HTR-8/SVneo (cell line): ENCODE measurements around the gene TESK1.

ENCODE experiments used
- DNase-seq: peaks from one replicate; pipeline ENCODE4 v3.0.0; 2011; ENCODE audit warnings: low spot score, mixed read lengths; ENCODE audit not compliant: insufficient read length
- FAIRE-seq: peaks from 2 replicates; lab custom pipeline; 2011; peaks lifted over from hg19 to GRCh38; lab: Jason Lieb, UNC

The TESK1 gene, protein sequence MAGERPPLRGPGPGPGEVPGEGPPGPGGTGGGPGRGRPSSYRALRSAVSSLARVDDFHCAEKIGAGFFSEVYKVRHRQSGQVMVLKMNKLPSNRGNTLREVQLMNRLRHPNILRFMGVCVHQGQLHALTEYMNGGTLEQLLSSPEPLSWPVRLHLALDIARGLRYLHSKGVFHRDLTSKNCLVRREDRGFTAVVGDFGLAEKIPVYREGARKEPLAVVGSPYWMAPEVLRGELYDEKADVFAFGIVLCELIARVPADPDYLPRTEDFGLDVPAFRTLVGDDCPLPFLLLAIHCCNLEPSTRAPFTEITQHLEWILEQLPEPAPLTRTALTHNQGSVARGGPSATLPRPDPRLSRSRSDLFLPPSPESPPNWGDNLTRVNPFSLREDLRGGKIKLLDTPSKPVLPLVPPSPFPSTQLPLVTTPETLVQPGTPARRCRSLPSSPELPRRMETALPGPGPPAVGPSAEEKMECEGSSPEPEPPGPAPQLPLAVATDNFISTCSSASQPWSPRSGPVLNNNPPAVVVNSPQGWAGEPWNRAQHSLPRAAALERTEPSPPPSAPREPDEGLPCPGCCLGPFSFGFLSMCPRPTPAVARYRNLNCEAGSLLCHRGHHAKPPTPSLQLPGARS

DNA sequence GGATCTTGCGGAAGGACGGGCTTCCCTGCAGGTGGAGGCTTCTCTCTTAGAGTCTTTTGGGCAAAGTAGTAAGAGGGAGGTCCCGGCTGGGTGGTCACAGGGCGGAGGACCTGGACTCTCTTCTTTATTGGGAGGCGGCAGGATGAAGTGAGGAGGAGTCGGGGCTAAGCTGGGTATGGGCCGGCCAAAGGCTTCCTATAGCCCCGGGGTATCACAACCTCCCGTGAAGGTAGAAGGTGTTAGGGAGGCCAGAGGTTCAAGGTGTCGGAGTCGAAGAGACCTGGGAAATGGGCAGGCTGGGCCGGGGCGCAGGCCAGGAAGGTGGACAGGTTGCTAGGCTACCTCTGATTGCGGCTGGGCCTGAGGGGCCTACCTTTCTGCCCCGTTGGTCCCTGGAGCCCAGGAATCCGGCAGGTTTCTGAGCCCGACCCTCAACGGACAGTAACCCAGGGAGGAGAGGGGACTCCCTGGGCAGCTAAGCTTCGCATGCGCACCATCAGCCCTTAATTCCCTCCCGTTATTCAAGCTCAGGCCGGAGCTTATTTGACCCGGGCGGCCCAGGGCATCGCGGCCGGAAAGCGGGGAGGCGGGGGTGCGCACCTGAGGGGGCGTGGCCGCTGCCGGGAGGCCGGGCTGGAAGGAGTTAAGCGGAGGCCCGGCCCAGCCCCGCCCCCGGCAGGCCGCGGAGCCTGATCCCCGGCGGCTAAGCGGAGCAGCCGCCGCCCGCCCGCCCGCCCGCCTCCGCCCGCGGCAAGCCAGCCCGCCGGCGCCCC, at the start of gene TESK1:
Gene TESK1 (plus strand): TSS at position 685 of the 773 bp plus-strand sequence. CDS start 358 bp downstream, outside the sequence.
- DNase-seq (peak; percentile 51), FAIRE-seq (no peak)

DNA sequence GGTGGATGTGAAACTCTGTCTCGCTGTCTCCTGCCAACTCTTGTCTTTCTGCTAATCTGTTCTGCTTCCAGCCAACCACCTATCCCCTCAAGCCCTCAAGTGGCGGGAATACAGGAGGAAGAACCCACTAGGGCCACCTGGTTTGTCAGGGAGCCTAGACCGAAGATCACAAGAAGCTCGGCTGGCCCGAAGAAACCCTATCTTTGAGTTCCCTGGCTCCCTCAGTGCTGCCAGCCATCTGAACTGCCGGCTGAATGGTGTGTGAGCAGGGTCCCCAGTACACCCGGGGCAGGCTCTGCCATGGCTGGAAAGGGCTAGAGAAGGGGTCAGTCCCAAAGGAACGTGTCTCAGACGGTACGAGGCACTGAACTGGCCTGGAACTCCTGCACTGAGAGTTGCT, 49.2 kb upstream of the TESK1 start:
- FAIRE-seq: no peak
- DNase-seq: no peak

DNA sequence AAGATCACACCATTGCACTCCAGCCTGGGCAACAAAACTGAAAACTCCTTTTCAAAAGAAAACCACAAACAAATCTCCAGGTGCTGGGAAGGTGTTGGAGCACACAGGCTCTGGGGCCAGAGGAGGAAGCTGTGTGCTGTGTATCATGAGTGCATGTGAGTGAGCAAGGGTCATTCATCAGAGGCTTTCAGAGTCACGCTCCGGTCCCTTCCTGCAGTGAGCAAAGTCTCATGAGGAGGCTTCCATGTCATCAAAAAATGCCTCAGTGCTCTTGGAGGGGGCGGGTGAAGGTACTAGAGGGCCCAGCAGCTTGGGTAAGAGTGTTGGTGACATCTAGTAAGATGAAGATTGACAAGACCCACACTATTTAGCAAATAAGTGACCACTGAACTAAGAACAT, 48.3 kb upstream of the TESK1 start:
- DNase-seq: no peak
- FAIRE-seq: no peak

DNA sequence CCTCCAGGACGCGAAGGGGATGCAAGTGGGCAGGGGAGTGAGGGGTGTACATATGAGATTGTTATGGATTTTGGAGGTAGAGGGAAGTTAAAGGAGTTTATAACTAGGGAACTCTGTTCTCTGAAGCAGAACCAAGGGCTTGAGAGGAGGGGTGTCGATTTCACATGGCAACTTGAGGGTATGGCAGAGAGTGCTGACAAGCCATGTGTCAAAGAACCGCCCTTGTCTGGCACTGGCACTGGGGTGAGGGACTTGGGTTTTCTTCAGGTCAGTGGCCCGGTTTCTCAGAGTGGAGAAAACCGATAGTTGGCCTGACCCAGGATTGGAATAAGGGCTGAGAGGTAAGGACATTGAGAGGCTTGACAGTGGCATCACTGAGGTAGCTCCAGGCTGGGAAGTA, 47.7 kb upstream of the TESK1 start:
- DNase-seq: no peak

DNA sequence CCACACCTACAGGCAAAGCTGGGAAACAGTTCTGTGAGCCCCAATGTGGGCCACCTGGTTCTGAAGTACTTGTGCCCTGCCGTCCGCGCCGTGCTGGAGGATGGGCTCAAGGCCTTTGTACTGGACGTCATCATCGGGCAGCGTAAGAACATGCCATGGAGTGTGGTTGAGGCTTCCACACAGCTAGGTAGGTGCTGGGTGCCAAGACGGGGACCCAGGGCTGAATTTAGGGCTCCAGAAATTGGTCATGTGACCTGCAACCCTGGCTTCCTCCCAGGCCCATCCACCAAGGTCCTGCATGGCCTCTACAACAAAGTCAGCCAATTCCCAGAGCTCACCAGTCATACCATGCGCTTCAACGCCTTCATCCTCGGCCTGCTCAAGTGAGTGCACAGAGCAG, 46.9 kb upstream of the TESK1 start:
- DNase-seq (no peak), FAIRE-seq (no peak)

More for the DNA sequence above, 47.7 kb upstream of the TESK1 start:
- FAIRE-seq: no peak

DNA sequence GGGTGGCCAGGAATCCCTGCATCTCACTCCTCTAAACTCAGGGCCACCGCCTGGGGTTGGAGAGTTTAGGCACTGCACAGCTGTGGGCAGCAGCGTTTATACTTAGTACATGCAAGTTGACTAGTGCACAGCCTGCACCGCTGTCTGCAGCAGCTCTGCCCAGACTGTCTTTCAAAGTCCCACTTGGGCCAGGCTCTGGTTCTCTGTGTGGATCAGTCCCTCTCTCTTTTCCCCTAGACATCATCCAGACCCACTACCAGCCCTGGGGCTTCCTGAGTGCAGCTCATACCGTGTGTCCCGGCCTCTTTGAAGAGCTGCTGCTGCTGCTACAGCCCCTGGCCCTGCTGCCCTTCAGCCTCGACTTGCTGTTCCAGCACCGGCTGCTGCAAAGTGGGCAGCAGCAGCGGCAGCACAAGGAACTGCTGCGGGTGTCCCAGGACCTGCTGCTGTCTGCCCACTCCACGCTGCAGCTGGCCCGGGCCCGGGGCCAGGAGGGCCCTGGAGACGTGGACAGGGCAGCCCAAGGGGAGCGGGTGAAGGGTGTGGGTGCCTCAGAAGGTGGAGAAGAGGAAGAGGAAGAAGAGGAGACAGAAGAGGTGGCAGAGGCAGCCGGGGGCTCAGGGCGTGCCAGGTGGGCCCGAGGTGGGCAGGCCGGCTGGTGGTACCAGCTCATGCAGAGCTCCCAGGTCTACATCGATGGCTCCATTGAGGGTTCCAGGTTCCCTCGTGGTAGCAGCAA, 45.1 kb upstream of the TESK1 start:
- FAIRE-seq (no peak), DNase-seq (no peak)

DNA sequence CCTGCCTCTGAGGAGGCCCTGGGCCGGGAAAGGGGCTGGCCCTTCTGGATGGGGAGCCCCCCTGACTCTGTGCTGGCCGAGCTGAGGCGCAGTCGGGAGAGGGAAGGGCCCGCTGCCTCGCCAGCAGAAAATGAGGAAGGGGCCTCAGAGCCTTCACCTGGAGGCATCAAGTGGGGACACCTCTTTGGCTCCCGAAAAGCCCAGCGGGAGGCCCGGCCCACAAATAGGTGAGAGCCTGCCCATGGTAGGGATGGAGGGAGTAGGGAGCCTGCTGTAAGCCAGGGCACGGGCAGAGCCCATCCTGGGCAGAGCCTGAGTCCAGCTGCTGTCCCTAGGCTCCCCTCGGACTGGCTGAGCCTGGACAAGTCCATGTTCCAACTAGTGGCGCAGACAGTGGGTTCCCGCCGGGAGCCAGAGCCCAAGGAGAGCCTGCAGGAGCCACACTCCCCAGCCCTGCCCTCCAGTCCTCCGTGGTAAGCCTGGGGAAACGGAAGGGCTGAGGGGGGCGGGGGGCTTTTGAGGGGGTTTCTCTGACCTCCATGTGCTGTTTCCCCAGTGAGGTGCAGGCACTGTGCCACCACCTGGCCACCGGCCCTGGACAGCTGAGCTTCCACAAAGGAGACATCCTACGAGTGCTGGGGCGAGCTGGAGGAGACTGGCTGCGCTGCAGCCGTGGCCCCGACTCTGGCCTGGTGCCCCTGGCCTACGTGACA, 44.3 kb upstream of the TESK1 start:
- no peak for FAIRE-seq
- no peak for DNase-seq

DNA sequence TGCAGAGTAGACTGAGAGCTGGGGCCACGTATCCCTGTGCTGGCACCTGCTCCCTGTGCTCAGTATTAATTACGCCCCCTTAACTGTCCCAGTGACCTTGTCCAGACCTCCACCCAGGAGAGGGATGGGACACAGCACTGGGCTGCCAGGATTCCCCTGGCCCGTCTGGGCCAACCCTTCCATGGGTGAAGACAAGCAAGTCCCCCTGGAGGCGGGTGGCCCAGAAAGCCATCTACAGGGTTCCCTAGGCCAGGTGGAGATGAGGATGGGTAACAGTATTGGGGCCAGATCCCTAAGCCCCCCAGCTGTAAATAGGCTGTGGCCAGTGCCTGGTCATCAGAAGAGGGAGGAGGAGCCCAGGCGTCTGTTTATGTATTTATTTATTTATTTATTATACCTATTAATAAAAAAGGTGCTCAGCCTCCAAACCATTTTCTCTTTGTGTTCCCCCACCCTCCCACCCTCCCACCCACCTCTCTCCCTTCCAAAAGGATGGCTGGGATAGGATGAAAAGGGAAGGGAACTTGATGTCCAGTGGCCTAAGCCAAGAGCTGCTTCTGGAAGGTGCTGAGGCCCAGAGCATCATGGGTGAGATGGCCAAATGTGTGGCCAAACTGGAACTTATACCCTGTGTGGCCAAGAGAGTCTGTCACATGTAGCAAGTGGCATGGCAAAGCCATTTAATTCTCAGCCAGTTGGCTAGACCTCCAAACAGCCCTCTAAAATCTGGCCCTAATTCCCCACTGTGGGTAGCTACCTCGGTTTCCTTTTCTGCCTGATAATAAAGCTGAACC, 43.4 kb upstream of the TESK1 start:
- no peak for FAIRE-seq
- DNase-seq: no peak

DNA sequence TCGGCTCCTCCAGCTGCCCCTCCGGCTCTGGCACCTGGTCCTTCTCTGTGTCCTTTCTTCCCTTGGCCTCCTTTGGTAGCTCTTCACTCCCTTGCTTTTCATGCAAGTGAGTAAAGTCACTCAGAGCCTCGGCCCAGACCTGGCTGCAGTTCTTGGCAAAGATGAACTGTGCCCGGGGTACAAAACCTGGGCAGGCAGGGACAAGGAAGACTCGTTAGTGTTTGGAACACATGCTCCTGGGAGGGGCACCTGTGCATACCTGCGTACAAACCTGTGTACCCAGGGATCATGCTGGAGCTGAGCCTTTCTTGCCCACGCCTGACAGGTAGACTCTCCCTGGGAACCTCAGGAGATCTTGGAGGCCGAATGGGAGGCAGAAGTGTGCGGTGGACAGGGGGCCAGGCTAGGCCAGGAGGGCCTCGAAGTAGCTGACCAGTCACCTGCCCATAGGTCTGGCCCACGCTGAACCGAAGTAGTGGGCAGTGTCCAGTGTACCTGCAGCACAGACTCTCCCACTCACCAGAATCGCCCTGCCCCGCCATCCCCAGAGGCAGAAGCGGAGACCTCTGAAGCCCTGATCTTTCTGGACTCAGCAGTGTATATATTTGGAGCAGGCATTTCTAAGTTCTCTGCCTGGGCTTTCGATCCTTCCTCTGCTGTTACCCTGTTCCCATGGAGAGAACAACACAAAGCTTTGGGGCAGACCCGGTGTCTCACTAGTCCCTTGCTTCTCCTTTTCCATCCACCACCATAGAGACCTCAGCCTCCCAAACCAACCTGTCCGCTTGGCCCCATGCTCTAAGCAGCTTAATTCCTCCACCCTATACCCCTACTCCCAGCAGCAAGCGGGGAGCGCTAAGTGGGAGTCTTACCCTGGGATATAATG, 41.9 kb upstream of the TESK1 start:
- DNase-seq (no peak), FAIRE-seq (no peak)

DNA sequence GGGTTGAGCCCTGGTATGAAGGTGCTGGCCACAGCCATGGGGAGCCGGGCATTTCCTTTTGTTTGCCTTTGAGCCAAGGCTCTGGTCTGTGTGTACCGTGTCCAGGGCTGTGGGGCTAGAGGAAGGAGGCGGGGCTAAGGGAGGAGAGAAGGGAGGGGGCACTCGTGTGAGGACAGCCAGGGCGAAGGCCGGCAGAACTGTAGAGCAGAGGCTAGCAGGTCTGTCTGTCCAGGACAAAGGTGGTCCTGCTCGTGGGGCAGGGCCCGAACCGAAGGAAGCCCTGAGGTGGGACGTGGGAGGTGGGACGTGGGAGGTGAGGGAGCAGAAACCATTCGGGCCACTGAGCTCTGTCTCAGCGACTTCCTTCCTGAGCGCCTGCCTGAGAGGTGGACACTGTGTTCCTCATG, 41.3 kb upstream of the TESK1 start:
- DNase-seq: no peak
- FAIRE-seq: no peak

DNA sequence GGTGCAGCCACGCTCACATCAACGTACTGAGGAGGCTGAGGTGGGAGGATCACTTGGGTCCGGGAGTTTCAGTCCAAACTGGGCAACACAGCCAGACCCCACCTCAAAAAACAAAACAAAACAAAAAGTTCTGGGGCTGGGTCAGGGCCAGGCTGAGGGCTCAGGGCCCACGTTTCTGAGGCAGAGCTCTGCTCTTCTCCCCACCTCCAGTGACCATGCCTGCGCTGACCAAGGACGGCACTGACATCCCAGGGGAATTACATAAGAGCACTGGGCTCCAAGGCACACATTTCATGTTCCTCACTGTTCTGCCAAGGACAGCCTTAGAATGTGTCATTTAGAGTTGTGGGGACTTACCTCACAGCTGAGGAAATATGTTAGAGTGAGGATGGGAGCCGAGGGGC, 40.4 kb upstream of the TESK1 start:
- DNase-seq (no peak), FAIRE-seq (no peak)

DNA sequence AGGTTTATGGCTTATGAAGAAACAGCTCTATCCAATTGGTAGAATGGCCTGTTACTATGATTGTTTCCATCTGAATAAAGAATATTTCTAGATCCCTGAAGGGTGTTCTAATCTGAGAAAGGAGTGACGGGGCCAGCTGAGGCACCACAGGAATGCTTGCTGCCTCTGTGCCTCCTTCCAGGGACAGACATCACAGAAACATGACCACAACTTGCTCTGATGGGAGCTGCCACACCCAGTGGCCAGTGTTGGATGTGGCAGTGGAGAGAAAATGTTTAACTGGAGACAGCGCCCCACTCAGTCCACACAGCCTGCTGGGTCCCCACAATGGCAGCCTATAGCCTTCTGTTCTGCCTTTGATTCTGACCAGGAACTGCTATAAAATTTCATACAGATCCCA, 38.6 kb upstream of the TESK1 start:
- DNase-seq (no peak), FAIRE-seq (no peak)

DNA sequence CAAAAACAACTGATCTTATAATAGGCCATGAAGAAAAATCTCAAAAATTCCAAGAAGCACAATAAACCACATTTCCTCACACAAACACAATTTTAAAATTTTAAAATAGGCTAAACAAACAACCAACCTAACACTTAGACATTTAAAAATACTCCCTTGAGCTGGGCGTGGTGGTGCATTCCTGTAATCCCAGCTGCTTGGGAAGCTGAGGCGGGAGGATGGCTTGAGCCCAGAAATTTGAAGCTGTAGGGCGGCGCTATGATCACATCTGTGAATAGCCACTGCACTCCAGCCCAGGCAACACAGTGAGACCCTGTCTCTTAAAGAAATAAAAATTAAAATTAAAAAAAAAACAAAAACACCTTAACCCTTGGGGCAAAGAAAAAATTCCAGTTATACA, 36.9 kb upstream of the TESK1 start:
- no peak for DNase-seq
- FAIRE-seq: no peak

DNA sequence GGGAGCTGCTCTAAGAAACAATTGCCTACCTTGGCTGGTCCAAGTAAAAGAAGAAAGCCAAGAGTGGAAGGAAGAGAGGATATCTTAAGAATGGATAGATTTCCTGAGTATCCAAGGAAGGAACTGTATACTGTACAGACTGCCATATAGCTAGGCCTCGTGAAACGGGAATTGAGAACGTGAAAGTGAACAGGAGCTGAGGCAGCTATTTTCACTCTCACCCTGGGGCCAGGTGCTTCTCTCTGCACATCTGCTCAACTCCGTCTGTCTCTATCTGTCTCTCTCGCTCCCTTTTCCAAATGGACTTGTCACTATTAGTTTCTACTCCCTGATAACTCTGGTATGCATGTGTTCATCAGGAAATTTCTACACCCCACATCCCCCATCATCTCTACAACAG, 35.9 kb upstream of the TESK1 start:
- DNase-seq (no peak), FAIRE-seq (no peak)

DNA sequence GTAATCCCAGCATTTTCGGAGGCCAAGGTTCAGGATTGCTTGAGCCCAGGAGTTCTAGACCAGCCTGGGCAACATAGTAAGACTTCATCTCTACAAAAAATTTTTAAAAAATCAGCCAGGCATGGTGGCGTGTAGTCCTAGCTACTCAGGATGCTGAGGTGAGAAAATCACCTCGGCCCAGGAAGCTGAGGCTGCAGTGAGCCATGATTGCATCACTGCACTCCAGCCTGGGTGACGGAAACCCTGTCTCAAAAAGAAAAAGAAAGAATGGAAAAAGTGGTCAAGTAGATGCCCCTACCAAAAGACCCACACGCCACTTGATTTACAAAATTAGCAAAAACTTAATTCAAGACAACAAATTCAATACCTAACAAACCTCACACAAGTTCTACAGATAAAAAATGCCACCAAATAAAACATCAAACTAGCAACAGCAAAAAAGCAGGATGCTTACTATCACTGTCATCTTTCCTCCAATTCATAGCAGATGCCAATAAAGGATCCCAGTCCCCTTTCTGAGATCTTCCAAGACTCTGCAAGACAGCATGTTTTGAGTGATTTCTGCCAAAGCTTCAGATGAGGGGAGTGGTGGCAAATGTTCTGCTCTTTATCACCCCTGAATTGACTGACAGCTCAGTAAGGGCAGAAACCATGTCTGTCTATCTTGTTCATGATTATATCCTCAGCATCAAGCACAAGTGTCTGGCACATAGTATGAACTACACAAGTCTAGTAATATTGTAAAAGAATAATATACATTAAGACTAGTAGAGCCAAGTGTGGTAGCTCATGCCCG, 34.2 kb upstream of the TESK1 start:
- DNase-seq (no peak), FAIRE-seq (no peak)

DNA sequence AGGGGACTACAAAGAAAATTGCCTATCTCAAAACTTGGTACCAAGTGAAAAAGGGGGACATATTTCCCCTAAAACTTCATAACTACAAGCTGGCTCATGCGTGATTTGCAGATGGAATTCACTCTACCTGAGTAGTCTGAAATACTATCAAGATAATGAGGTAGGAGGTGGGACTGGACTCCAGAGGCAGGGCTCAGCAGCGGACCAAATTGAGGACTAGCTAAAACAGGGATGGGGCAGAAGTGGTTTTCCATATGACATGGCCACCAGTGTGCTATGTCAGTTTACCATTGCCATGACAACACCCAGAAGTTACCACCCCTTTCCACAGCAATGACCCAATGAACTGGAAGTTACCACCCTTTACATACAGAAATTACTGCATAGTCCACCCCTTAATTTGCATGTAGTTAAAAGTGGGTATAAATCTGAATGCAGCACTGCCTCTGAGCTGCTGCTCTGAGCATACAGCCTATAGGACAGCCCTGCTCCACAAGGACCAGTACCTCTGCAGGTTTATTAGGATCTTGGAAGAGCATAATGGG, 30.4 kb upstream of the TESK1 start:
- DNase-seq: no peak
- FAIRE-seq: no peak

DNA sequence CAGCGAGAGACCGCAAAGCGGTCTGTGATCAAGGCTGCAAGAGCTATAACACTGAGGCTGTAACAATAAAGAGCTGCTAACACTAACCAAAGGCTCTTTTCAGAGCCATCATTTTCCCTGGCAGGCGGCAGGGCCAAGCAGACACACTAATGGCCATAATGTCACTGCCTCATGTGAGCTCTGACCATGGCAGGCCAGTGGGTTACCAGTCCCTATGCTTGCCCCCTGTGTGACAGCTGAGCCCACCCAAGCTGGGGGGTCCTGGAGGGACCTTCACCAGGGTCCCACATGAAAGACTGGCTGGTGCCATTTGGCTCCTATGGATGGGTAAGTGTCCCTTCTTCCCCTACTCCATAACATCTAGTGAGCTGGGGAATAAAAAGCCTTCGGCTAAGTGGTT, 29.6 kb upstream of the TESK1 start:
- FAIRE-seq: no peak
- DNase-seq: no peak
